Right lobe of liver (tissue), 6 donors: ENCODE measurements around the gene MET. TPM values are rescaled to one million over a fixed set of nuclear protein-coding genes. Genes with fewer than 3 reads are reported as not detected.

ENCODE experiments used
- ATAC-seq, 4 donors: fragments of 200-7000 bp; cut with Tn5 transposase; one replicate each; pipeline ENCODE4 v1.9.1; 2020; ENCODE audit warnings: mild to moderate bottlenecking in 4 of 4, moderate library complexity in 4 of 4
- DNase-seq, 3 donors: peaks; one replicate each; pipeline ENCODE4 v3.0.0-alpha.2; 2020
- H3K27ac ChIP-seq, 3 donors: fragments of 200-600 bp; one replicate each; pipeline ENCODE4 v1.8.0; 2022
- H3K27me3 ChIP-seq, 2 donors: fragments of 200-600 bp; one replicate each; pipeline ENCODE4 v1.8.0; 2022
- H3K36me3 ChIP-seq, 4 donors: fragments of 200-600 bp; sonication (generic) in 1 of 4; one replicate each; pipeline versions ENCODE4 v1.5.1 to v1.8.0; 2017 to 2022; ENCODE audit warnings: control low read depth in 1 of 4
- H3K4me1 ChIP-seq, 4 donors: fragments of 200-600 bp; sonication (generic) in 1 of 4; one replicate each; pipeline versions ENCODE4 v1.5.1 to v1.8.0; 2017 to 2022; ENCODE audit warnings: control low read depth in 1 of 4
- H3K4me3 ChIP-seq, 3 donors: fragments of 200-600 bp; one replicate each; pipeline ENCODE4 v1.8.0; 2022
- H3K9me3 ChIP-seq, 4 donors: fragments of 200-600 bp; sonication (generic) in 1 of 4; one replicate each; pipeline versions ENCODE4 v1.5.1 to v1.8.0; 2017 to 2022; ENCODE audit warnings: control low read depth in 1 of 4
- CTCF ChIP-seq, 4 donors: fragments of 200-600 bp in 3 of 4; fragments of 450-650 bp in 1 of 4; IDR thresholded peaks; one replicate each; pipeline versions ENCODE4 v1.5.1 to v1.8.0; 2016 to 2022; ENCODE audit warnings: antibody characterized with exemption in 4 of 4, mild to moderate bottlenecking in 2 of 4
- POLR2A ChIP-seq: fragments of 450-650 bp; IDR thresholded peaks from one replicate; pipeline ENCODE4 v1.6.1; 2017; ENCODE audit warnings: antibody characterized with exemption, mild to moderate bottlenecking
- WGBS: methylation state at CpG from one replicate; pipeline ENCODE4 v1.1.6; 2018; ENCODE audit warnings: low coverage, low lambda C conversion rate; ENCODE audit not compliant: insufficient coverage; ENCODE audit errors: missing lambda C conversion rate; 5-methylcytosine and 5-hydroxymethylcytosine counted together
- intact Hi-C, 2 donors: fragments of 100-400 bp; cut with DNase I; formaldehyde crosslinking; loops; one replicate each; pipeline versions ENCODE4 v1.11.2 to v1.14.1; 2022
- total RNA-seq, 6 experiments: library from RNA; depleted of rRNA in 2 of 6; stranded (reverse); fragments of >200 nt in 2 of 6; fragmentation: NEBNext Ultra II Directional in 3 of 6; extraction: Animal tissue kit (Norgen Biotek cat#: 25700) in 3 of 6; gene quantifications; one replicate each; pipeline versions ENCODE4 v1.1.0 to v1.2.4, GENCODE V29; 2016 to 2023
- donor health status: DM: no; HTN: yes; CAD: no.
- donor health status: DM: no; HTN: no; CAD: no.
- donor health status: DM: no; HTN: no; CAD: no.
- donor health status: DM: no; HTN: yes; CAD: no.
- donor health status: DM: no; HTN: yes; CAD: no.

MET gene
- total RNA-seq, 6 experiments from 2014 or later = 32.9 to 45.2 (median 37.2) TPM

GRCh38 chr7:116793795-116794340, 121.9 kb downstream of the MET start:
- TF ChIP-seq CTCF (IDR thresholded peaks at IDR 0.05) (no peak), POLR2A (no peak)
- Histone ChIP-seq H3K36me3 (no peaks in the 10 kb centered on the region), H3K4me3 (no peak overlapping the region), H3K27ac (no peak overlapping the region), H3K9me3 (no peaks in the 10 kb centered on the region), H3K4me1 (peaks cover 0 to 21% (median 2%) of the 10 kb centered on the region in 4 donors), H3K27me3 (no peaks in the 10 kb centered on the region)
- intact Hi-C loops = no loop called here
- 73% methylated on average over 2 of the region's 5 CpGs for WGBS
- DNase-seq (no peak), ATAC-seq (no peak)

- no peaks in the 10 kb centered on the region for H3K9me3 ChIP-seq
- no peak overlapping the region for H3K4me3 ChIP-seq
- TF ChIP-seq CTCF (IDR thresholded peaks at IDR 0.05) (no peak), POLR2A (no peak)
- DNase-seq (no peak), ATAC-seq (peak; percentile 79 to 92 (median 84))
- 67% methylated on average over 5 of the region's 5 CpGs for WGBS
- H3K27me3 ChIP-seq = no peaks in the 10 kb centered on the region
- H3K27ac ChIP-seq = peak overlapping the region in 2 of 3 donors; percentile 56 to 62
- no peaks in the 10 kb centered on the region for H3K36me3 ChIP-seq
- intact Hi-C loops = no loop called here
- peaks cover 0 to 27% (median 9%) of the 10 kb centered on the region in 4 donors for H3K4me1 ChIP-seq
Observed at GRCh38 chr7:116796471-116796870, 124.5 kb downstream of the MET start.

- H3K9me3 ChIP-seq = no peaks in the 10 kb centered on the region
- no peak for TF ChIP-seq POLR2A
- no peak for TF ChIP-seq CTCF (IDR thresholded peaks at IDR 0.05)
- H3K27me3 ChIP-seq = no peaks in the 10 kb centered on the region
- no peak for DNase-seq
- H3K27ac ChIP-seq = no peak overlapping the region
- peaks cover 0 to 29% (median 11%) of the 10 kb centered on the region in 4 donors for H3K4me1 ChIP-seq
- no peaks in the 10 kb centered on the region for H3K36me3 ChIP-seq
- 64% methylated on average over 2 of the region's 2 CpGs for WGBS
- intact Hi-C loops = no loop called here
- ATAC-seq = peak in 1 of 4 donors; percentile 56
- no peak overlapping the region for H3K4me3 ChIP-seq
Observed at GRCh38 chr7:116797612-116798011, 125.6 kb downstream of the MET start.

- DNase-seq (no peak), ATAC-seq (no peak)
- no peak overlapping the region for H3K4me3 ChIP-seq
- WGBS = 71% methylated on average over 2 of the region's 3 CpGs
- TF ChIP-seq CTCF (IDR thresholded peaks at IDR 0.05) (no peak), POLR2A (no peak)
- no peak overlapping the region for H3K27ac ChIP-seq
- H3K4me1 ChIP-seq = peaks cover 0 to 36% (median 13%) of the 10 kb centered on the region in 4 donors
- H3K36me3 ChIP-seq = no peaks in the 10 kb centered on the region
- intact Hi-C loops = no loop called here
- no peaks in the 10 kb centered on the region for H3K27me3 ChIP-seq
- no peaks in the 10 kb centered on the region for H3K9me3 ChIP-seq
Observed at GRCh38 chr7:116798232-116798631, 126.2 kb downstream of the MET start.
